Fibroblast of lung (primary cell): ENCODE measurements around the gene SMAD3. TPM values are rescaled to one million over a fixed set of nuclear protein-coding genes. Genes with fewer than 3 reads are reported as not detected.

ENCODE experiments used
- DNase-seq, 2 donors: peaks; one replicate each; pipeline versions ENCODE4 v3.0.0 to v3.0.0-alpha.2; 2010; ENCODE audit warnings: low read depth in 2 of 2
- H2AFZ ChIP-seq: 2 replicates; pipeline ENCODE4 v1.5.1; 2012; ENCODE audit warnings: low read length, control low read depth, inconsistent platforms
- H3K27ac ChIP-seq: 2 replicates; pipeline ENCODE4 v1.5.1; 2011; ENCODE audit warnings: low read length, control low read depth; ENCODE audit not compliant: insufficient read depth
- H3K27me3 ChIP-seq: 2 replicates; pipeline ENCODE4 v1.5.1; 2011; ENCODE audit warnings: mild to moderate bottlenecking, low read length; ENCODE audit not compliant: control insufficient read depth, insufficient read depth
- H3K36me3 ChIP-seq: 2 replicates; pipeline ENCODE4 v1.5.1; 2011; ENCODE audit warnings: low read length; ENCODE audit not compliant: control insufficient read depth, insufficient read depth
- H3K4me1 ChIP-seq: 2 replicates; pipeline ENCODE4 v1.5.1; 2011; ENCODE audit warnings: low read length; ENCODE audit not compliant: control insufficient read depth, insufficient read depth; ENCODE audit errors: extremely low read depth
- H3K4me2 ChIP-seq: 2 replicates; pipeline ENCODE4 v1.5.1; 2011; ENCODE audit warnings: low read length, control low read depth; ENCODE audit not compliant: insufficient read depth; ENCODE audit errors: extremely low read depth
- H3K4me3 ChIP-seq, 4 experiments: fragments of 200-600 bp in 1 of 4; sonication (generic) in 1 of 4; replicated peaks in 1 of 4; 2 replicates each; pipeline ENCODE4 v1.5.1; 2011 to 2016; ENCODE audit warnings: low read length in 4 of 4, low read depth in 3 of 4, mild to moderate bottlenecking in 3 of 4, control low read depth in 2 of 4, inconsistent platforms in 1 of 4, mixed read lengths in 1 of 4; ENCODE audit not compliant: insufficient read depth in 1 of 4; ENCODE audit errors: control extremely low read depth in 1 of 4
- H3K79me2 ChIP-seq: 2 replicates; pipeline ENCODE4 v1.5.1; 2012; ENCODE audit warnings: mild to moderate bottlenecking, low read length, inconsistent platforms; ENCODE audit not compliant: control insufficient read depth, insufficient read depth
- H3K9ac ChIP-seq: 2 replicates; pipeline ENCODE4 v1.5.1; 2011; ENCODE audit warnings: mild to moderate bottlenecking, low read length, control low read depth; ENCODE audit not compliant: insufficient read depth
- H3K9me3 ChIP-seq: 2 replicates; pipeline ENCODE4 v1.5.1; 2012; ENCODE audit warnings: low read depth, low read length; ENCODE audit not compliant: control insufficient read depth, insufficient read depth
- H4K20me1 ChIP-seq: 2 replicates; pipeline ENCODE4 v1.5.1; 2011; ENCODE audit warnings: low read length; ENCODE audit not compliant: control insufficient read depth, insufficient read depth; ENCODE audit errors: extremely low read depth
- CTCF ChIP-seq, 2 donors: IDR thresholded peaks in 1 of 2; conservative IDR thresholded peaks in 1 of 2; 1 replicate in 1 of 2; 2 replicates in 1 of 2; pipeline ENCODE4 v1.5.1; 2011 to 2012; ENCODE audit warnings: low read length in 2 of 2, control low read depth in 1 of 2, inconsistent platforms in 1 of 2, low read depth in 1 of 2, mild to moderate bottlenecking in 1 of 2
- EZH2 ChIP-seq: IDR thresholded peaks from 2 replicates; pipeline ENCODE4 v1.5.1; 2012; ENCODE audit warnings: low read length, control low read depth, mild to moderate bottlenecking; ENCODE audit errors: missing control alignments
- polyA plus RNA-seq, 2 donors: library from polyadenylated mRNA; depleted of rRNA in 1 of 2; stranded (reverse) in 1 of 2; unstranded in 1 of 2; fragments of >200 nt; gene quantifications; 2 replicates each; pipeline ENCODE4 v1.2.1, GENCODE V29; 2011 to 2012; ENCODE audit warnings: missing spikeins in 1 of 2
- total RNA-seq: library from RNA; depleted of rRNA; stranded (reverse); fragments of >200 nt; gene quantifications from 2 replicates; pipeline ENCODE4 v1.2.1, GENCODE V29; 2014

Gene SMAD3
- total and polyA plus RNA-seq, 2 donors (not counting 1 experiment from before 2014, with no cell fraction given) = 69.9 to 173 TPM

GRCh38 chr15:67184208-67184925, 119.0 kb downstream of the SMAD3 start:
- no peak overlapping the region for H2AFZ ChIP-seq
- H3K4me2 ChIP-seq = no peak overlapping the region
- no peak overlapping the region for H3K9ac ChIP-seq
- no peaks in the 10 kb centered on the region for H3K27me3 ChIP-seq
- H4K20me1 ChIP-seq = no peaks in the 10 kb centered on the region
- H3K9me3 ChIP-seq = no peaks in the 10 kb centered on the region
- H3K4me1 ChIP-seq = peaks cover 64% of the 10 kb centered on the region
- no peak for TF ChIP-seq EZH2
- no peak for TF ChIP-seq CTCF (conservative IDR thresholded peaks at IDR 0.05 in 1 of 2, IDR thresholded peaks at IDR 0.05 in 1 of 2; ENCODE audit: low read depth in 1 of 2, low read length in 2 of 2)
- H3K36me3 ChIP-seq = peaks cover 62% of the 10 kb centered on the region
- H3K4me3 ChIP-seq = no peak overlapping the region
- H3K79me2 ChIP-seq = peaks cover 42% of the 10 kb centered on the region
- DNase-seq = no peak
- H3K27ac ChIP-seq = peak overlapping the region; percentile 36

GRCh38 chr15:67185051-67185450, 119.6 kb downstream of the SMAD3 start:
- H3K27ac ChIP-seq = peak overlapping the region; percentile 67

More at GRCh38 chr15:67185051-67185450, 119.6 kb downstream of the SMAD3 start:
- H3K4me3 ChIP-seq = no peak overlapping the region
- H3K79me2 ChIP-seq = peaks cover 36% of the 10 kb centered on the region
- H2AFZ ChIP-seq = no peak overlapping the region
- no peaks in the 10 kb centered on the region for H3K9me3 ChIP-seq
- no peak overlapping the region for H3K4me2 ChIP-seq
- H3K36me3 ChIP-seq = peaks cover 60% of the 10 kb centered on the region
- DNase-seq = no peak
- no peaks in the 10 kb centered on the region for H3K27me3 ChIP-seq
- no peaks in the 10 kb centered on the region for H4K20me1 ChIP-seq
- H3K9ac ChIP-seq = no peak overlapping the region
- no peak for TF ChIP-seq EZH2
- TF ChIP-seq CTCF (conservative IDR thresholded peaks at IDR 0.05 in 1 of 2, IDR thresholded peaks at IDR 0.05 in 1 of 2; ENCODE audit: low read depth in 1 of 2, low read length in 2 of 2) = no peak
- H3K4me1 ChIP-seq = peaks cover 59% of the 10 kb centered on the region
